PFSK-1 (cell line): ENCODE measurements around the gene CCDC50.

Experiments used
- FOXP2 ChIP-seq: optimal IDR thresholded peaks from 2 replicates; pipeline ENCODE3; 2011; ENCODE audit warnings: borderline replicate concordance, control low read depth, inconsistent platforms; ENCODE audit not compliant: insufficient read depth; ENCODE audit errors: extremely low read length, extremely low read depth
- POLR2AphosphoS5 ChIP-seq: IDR thresholded peaks from 2 replicates; pipeline ENCODE4 v1.6.1; 2012; ENCODE audit warnings: low read depth, mild to moderate bottlenecking, control low read depth, low read length, moderate library complexity
- SIN3A ChIP-seq: IDR thresholded peaks from 2 replicates; pipeline ENCODE4 v1.6.1; 2012; ENCODE audit warnings: mild to moderate bottlenecking, low read length, moderate library complexity, borderline replicate concordance; ENCODE audit not compliant: insufficient read depth
- TAF1 ChIP-seq: IDR thresholded peaks from 2 replicates; pipeline ENCODE4 v1.6.1; 2012; ENCODE audit warnings: low read length, control low read depth, borderline replicate concordance; ENCODE audit not compliant: insufficient read depth
- TF ChIP-seq, protein P1 (sequence below), 2 experiments: IDR thresholded peaks; 2 replicates each; pipeline versions ENCODE4 v1.6.1 to v1.8.0; 2011 to 2012; ENCODE audit warnings: low read depth in 2 of 2, low read length in 2 of 2, control low read depth in 1 of 2, inconsistent platforms in 1 of 2, mild to moderate bottlenecking in 1 of 2, moderate library complexity in 1 of 2; ENCODE audit not compliant: insufficient read depth in 1 of 2

DNA sequence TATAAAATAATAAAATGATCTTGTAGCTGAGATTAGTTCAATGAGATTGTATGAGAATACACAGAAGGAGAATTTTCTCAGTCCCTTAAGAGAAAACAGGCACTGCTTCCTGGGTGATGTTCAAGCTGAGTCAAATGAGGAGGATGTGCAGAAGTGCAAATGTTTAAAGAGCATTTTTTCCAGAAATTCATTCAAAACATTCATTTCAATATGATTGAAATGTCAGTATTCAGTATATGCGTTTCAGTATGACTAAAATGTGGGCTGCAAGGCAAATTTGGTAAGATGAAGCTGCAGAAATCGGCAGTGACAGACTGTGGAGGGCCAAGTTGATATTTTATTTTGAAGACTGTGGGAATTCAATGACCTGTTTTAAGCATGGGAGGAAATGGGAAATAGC lies 112.5 kb downstream of the CCDC50 start:
- TF ChIP-seq SIN3A (no peak), POLR2AphosphoS5 (no peak), TAF1 (no peak), FOXP2 (no peak)
- TF ChIP-seq, protein P1, sequence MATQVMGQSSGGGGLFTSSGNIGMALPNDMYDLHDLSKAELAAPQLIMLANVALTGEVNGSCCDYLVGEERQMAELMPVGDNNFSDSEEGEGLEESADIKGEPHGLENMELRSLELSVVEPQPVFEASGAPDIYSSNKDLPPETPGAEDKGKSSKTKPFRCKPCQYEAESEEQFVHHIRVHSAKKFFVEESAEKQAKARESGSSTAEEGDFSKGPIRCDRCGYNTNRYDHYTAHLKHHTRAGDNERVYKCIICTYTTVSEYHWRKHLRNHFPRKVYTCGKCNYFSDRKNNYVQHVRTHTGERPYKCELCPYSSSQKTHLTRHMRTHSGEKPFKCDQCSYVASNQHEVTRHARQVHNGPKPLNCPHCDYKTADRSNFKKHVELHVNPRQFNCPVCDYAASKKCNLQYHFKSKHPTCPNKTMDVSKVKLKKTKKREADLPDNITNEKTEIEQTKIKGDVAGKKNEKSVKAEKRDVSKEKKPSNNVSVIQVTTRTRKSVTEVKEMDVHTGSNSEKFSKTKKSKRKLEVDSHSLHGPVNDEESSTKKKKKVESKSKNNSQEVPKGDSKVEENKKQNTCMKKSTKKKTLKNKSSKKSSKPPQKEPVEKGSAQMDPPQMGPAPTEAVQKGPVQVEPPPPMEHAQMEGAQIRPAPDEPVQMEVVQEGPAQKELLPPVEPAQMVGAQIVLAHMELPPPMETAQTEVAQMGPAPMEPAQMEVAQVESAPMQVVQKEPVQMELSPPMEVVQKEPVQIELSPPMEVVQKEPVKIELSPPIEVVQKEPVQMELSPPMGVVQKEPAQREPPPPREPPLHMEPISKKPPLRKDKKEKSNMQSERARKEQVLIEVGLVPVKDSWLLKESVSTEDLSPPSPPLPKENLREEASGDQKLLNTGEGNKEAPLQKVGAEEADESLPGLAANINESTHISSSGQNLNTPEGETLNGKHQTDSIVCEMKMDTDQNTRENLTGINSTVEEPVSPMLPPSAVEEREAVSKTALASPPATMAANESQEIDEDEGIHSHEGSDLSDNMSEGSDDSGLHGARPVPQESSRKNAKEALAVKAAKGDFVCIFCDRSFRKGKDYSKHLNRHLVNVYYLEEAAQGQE (IDR thresholded peaks at IDR 0.05; ENCODE audit: insufficient read depth in 1 of 2, low read depth in 2 of 2, low read length in 2 of 2): no peak
